ENCODE data around the gene SCAPER. TPM values are rescaled to one million over a fixed set of nuclear protein-coding genes. Genes with fewer than 3 reads are reported as not detected.

SCAPER gene
- total and polyA plus RNA-seq, 11 donors = 6.7 to 53.9 (median 38.3) TPM

GRCh38 chr15:76871930-76872329 is 33.2 kb downstream of the SCAPER start:
- peaks cover 0 to 25% (median 14%) of the 10 kb centered on the region in 9 donors for H3K36me3 ChIP-seq
- no peak overlapping the region for H3K27ac ChIP-seq
- H3K4me1 ChIP-seq = peaks cover 0 to 13% (median 5%) of the 10 kb centered on the region in 12 donors
- WGBS, 4 donors = 92 to 98% (median 95%) methylated on average over 2 of the region's 2 CpGs
- DNase-seq (no peak), ATAC-seq (no peak)
- no peaks in the 10 kb centered on the region for H3K9me3 ChIP-seq
- intact Hi-C loops (cut with DNase I) = no loop called here
- no peaks in the 10 kb centered on the region for H3K27me3 ChIP-seq
- TF ChIP-seq POLR2A (IDR thresholded peaks at IDR 0.05) = no peak
- TF ChIP-seq, protein P1, sequence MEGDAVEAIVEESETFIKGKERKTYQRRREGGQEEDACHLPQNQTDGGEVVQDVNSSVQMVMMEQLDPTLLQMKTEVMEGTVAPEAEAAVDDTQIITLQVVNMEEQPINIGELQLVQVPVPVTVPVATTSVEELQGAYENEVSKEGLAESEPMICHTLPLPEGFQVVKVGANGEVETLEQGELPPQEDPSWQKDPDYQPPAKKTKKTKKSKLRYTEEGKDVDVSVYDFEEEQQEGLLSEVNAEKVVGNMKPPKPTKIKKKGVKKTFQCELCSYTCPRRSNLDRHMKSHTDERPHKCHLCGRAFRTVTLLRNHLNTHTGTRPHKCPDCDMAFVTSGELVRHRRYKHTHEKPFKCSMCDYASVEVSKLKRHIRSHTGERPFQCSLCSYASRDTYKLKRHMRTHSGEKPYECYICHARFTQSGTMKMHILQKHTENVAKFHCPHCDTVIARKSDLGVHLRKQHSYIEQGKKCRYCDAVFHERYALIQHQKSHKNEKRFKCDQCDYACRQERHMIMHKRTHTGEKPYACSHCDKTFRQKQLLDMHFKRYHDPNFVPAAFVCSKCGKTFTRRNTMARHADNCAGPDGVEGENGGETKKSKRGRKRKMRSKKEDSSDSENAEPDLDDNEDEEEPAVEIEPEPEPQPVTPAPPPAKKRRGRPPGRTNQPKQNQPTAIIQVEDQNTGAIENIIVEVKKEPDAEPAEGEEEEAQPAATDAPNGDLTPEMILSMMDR (IDR thresholded peaks at IDR 0.05) = no peak
- H3K4me3 ChIP-seq = no peak overlapping the region

DNA sequence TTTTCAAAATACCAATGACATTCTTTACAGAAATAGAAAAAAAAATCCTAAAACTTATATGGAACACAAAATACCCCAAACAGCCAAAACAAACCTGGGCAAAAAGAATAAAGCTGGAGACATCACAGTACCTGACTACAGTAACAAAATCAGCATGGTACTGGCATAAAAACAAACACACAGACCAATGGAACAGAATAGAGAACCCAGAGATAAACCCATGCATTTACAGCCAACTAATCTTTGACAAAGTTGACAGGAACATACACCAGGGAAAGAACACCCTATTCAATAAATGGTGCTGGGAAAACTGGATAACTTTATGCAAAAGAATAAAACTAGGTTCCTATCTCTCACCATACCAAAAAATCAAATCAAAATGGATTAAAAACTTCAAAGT is 36.4 kb downstream of the SCAPER start:
- Histone ChIP-seq H3K27ac (peak overlapping the region in 2 of 12 donors; percentile 13 to 22), H3K4me3 (no peak overlapping the region), H3K4me1 (peaks cover 0 to 36% (median 9%) of the 10 kb centered on the region in 12 donors), H3K9me3 (no peaks in the 10 kb centered on the region), H3K36me3 (peaks cover 0 to 4% (median 0%) of the 10 kb centered on the region in 9 donors), H3K27me3 (no peaks in the 10 kb centered on the region)
- intact Hi-C loops (cut with DNase I) = loop anchor here in 6 of 10 donors (5.0 to 10.0 kb wide), 7 partner anchors 204 to 814 kb away; partner anchors contain the start of gene TMEM266 (in 1 of the 6)
- ATAC-seq (peak; percentile 55 to 66 (median 62)), DNase-seq (no peak)
- TF ChIP-seq POLR2A (IDR thresholded peaks at IDR 0.05) = no peak
- TF ChIP-seq, protein P1 (IDR thresholded peaks at IDR 0.05) = no peak

DNA sequence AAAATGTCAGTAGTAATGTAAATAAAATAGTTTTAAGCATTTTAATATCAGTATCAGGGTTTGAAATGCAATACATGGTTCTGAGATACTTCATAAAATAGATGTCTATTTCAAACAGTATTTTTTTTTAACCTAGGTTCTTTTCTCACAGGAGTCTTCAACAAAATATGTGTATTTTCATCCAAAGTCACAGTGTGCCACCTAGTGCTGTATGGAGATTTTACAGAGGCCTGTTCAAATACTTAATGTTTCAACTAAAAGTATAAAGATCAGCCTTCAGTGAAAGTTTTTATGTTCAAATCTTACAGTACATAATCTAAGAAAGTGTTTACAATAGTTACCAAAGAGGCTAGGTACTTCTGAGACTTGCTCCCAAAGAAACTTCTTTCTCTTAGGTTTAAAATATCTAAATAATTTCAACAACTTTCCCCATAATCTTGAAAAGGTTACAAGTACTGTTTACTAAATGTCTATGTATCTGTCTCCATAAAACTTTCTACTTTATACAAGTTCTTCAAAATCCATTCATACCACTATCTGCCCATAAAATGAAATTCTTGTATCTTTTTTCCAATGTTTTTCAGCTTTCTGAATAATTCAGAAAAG is 38.3 kb downstream of the SCAPER start:
- intact Hi-C loops (cut with DNase I) = loop anchor here in 6 of 10 donors (5.0 to 10.0 kb wide), 7 partner anchors 202 to 812 kb away; partner anchors contain the start of gene TMEM266 (in 1 of the 6)
- TF ChIP-seq, protein P1 (IDR thresholded peaks at IDR 0.05) = peak in 11 of 12 donors; percentile 26 to 60 (median 46)
- no peak for TF ChIP-seq POLR2A (IDR thresholded peaks at IDR 0.05)
- DNase-seq = no peak
- Histone ChIP-seq H3K36me3 (peaks cover 0 to 3% (median 0%) of the 10 kb centered on the region in 9 donors), H3K4me3 (no peak overlapping the region), H3K4me1 (peaks cover 0 to 36% (median 12%) of the 10 kb centered on the region in 12 donors), H3K27ac (peak overlapping the region in 7 of 12 donors; percentile 5 to 65 (median 20)), H3K27me3 (no peaks in the 10 kb centered on the region), H3K9me3 (no peaks in the 10 kb centered on the region)
- peak in 3 of 4 donors; percentile 43 to 69 (median 62) for ATAC-seq

DNA sequence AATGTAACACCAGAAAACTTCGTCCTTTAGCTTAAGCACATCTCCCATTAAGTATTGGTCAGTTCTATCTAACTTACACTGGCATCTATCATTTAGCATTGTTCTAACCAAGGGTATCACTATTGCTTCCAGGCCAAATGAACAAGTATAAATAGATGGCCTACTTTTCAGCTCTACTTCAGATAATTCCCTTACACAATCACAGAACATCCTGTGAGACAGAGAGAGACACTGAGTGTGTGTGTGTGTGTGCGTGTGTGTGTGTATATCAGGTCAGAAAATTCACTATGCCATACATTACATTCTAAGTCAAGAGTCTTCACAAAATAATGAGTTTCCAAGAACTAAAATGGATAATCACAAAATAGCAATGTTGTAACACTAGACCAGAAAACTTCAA is 39.1 kb downstream of the SCAPER start:
- H3K4me1 ChIP-seq = peaks cover 0 to 36% (median 12%) of the 10 kb centered on the region in 12 donors
- no peak overlapping the region for H3K4me3 ChIP-seq
- intact Hi-C loops (cut with DNase I) = loop anchor here in 6 of 10 donors (5.0 to 10.0 kb wide), 7 partner anchors 201 to 811 kb away; partner anchors contain the start of gene TMEM266 (in 1 of the 6)
- peak; percentile 85 to 93 (median 92) for ATAC-seq
- TF ChIP-seq, protein P1 (IDR thresholded peaks at IDR 0.05) = no peak
- no peak for TF ChIP-seq POLR2A (IDR thresholded peaks at IDR 0.05)
- 52 to 65% (median 57%) methylated on average over 2 of the region's 2 CpGs for WGBS, 4 donors
- H3K27me3 ChIP-seq = no peaks in the 10 kb centered on the region
- peak overlapping the region in 8 of 12 donors; percentile 5 to 65 (median 42) for H3K27ac ChIP-seq
- H3K9me3 ChIP-seq = no peaks in the 10 kb centered on the region
- peak in 4 of 5 donors; percentile 21 to 69 (median 56) for DNase-seq
- H3K36me3 ChIP-seq = peaks cover 0 to 6% (median 0%) of the 10 kb centered on the region in 9 donors
